T-helper 2 cell treated with Interferon-gamma antibody and Interleukin-4, amounts not matched to agents 5 μg/mL and 100 μg/mL, for 36 hours (primary cell): Measurements from ENCODE around the gene NADSYN1.

Experiments
- DNase-seq: peaks from one replicate; pipeline ENCODE4 v3.0.0; 2021; ENCODE audit warnings: low spot score
- H3K27ac Mint-ChIP-seq: one replicate; pipeline ENCODE4 v1.8.0; 2021; ENCODE audit warnings: mild to moderate bottlenecking, mixed read lengths
- H3K27me3 Mint-ChIP-seq: one replicate; pipeline ENCODE4 v1.8.0; 2021; ENCODE audit warnings: low read depth, mixed read lengths
- H3K36me3 Mint-ChIP-seq: one replicate; pipeline ENCODE4 v1.8.0; 2021; ENCODE audit warnings: low read depth, mixed read lengths
- H3K4me1 Mint-ChIP-seq: one replicate; pipeline ENCODE4 v1.8.0; 2021; ENCODE audit warnings: low read depth, mixed read lengths
- H3K4me3 Mint-ChIP-seq: one replicate; pipeline ENCODE4 v1.8.0; 2022; ENCODE audit warnings: mild to moderate bottlenecking, moderate library complexity, mixed read lengths
- H3K9me3 Mint-ChIP-seq: one replicate; pipeline ENCODE4 v1.8.0; 2021; ENCODE audit warnings: mixed read lengths

Gene NADSYN1

DNA sequence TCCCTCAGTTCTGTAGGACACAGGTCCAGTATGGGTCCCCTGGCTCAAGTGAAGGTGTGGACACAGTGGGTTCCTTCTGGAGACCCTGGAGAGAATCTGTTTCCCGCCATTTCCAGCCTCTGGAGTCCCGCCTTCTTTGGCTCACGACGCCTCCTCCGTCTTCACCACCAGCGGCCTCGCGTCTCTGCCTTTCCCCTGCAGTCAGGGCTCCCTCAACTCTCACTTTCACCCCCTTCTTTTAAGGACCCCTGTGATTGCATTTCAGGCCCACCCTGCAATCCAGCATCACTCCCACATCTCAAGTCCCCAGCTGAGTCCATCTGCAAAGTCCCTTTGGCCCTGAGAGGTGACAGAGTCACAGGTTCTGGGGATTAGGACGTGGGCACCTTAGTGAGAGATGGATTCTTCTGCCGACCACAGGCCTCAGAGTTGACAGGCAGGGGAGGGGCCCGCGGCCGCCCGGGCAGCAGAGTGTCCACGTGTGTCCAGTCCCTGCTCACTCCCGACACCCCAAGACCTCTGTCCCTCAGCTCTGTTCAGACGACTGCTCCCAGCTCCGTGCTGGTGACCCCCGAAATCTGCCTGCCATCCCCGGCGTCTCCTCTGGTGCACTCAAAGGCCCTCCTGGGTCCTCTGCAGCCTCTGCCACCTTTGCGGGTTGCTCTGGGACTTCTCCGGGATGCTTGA is 37.2 kb downstream of the NADSYN1 start:
- H3K27ac Mint-ChIP-seq: peak overlapping the region; percentile 13
- no peaks in the 10 kb centered on the region for H3K9me3 Mint-ChIP-seq
- H3K27me3 Mint-ChIP-seq: no peaks in the 10 kb centered on the region
- H3K4me3 Mint-ChIP-seq: no peak overlapping the region
- peaks cover 14% of the 10 kb centered on the region for H3K4me1 Mint-ChIP-seq
- no peak for DNase-seq
- H3K36me3 Mint-ChIP-seq: peaks cover 58% of the 10 kb centered on the region

DNA sequence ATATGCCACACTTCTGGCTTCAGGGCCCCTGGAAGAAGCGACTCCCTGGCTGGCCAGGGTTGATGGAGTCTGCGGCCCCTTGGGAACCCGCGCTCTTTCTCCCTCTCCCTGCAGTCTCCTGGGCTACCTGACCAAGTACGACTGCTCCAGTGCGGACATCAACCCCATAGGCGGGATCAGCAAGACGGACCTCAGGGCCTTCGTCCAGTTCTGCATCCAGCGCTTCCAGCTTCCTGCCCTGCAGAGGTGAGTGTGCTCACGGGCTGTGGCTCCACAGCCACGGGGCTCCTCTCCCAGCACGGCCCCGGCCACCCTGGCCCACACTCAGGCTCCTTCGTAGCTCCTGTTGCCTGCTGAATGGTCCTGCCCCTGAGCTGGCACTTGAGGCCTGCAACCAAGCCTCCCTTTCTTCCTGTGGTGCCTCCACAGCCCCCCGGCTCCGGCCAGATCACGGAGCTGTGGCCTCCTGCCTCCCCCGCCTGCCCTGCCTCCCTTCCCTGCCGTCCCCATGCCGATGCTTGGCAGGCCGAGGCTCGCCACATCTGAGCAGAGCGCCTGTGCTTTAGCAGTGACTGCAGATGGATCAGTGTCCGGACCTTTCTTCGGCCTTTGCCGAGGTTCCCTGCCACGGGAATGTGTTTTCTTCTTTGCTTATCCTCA is 37.9 kb downstream of the NADSYN1 start:
- Mint-ChIP-seq H3K27me3 (no peaks in the 10 kb centered on the region), H3K27ac (no peak overlapping the region), H3K36me3 (peaks cover 57% of the 10 kb centered on the region), H3K4me1 (peaks cover 14% of the 10 kb centered on the region), H3K4me3 (no peak overlapping the region), H3K9me3 (no peaks in the 10 kb centered on the region)
- DNase-seq: no peak

DNA sequence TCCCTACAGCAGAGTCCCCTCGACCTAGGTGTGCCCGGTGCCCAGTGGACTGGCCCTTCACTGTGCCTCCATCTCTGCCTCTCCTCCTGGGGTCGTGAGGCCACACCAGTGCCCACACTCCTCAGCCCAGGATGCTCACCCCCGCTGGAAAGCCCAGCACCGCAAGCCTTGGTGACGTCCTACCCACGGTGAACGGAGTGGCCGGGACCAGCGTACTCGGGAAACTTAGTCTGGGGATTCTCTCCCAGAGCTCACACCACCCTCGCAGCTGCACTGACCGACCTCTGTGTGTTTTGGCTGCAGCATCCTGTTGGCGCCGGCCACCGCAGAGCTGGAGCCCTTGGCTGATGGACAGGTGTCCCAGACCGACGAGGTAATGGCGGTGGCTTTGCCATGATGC is 38.5 kb downstream of the NADSYN1 start:
- no peak overlapping the region for H3K27ac Mint-ChIP-seq
- no peaks in the 10 kb centered on the region for H3K9me3 Mint-ChIP-seq
- no peak for DNase-seq
- no peaks in the 10 kb centered on the region for H3K27me3 Mint-ChIP-seq
- H3K4me3 Mint-ChIP-seq: no peak overlapping the region
- H3K4me1 Mint-ChIP-seq: peaks cover 14% of the 10 kb centered on the region
- H3K36me3 Mint-ChIP-seq: peaks cover 55% of the 10 kb centered on the region

DNA sequence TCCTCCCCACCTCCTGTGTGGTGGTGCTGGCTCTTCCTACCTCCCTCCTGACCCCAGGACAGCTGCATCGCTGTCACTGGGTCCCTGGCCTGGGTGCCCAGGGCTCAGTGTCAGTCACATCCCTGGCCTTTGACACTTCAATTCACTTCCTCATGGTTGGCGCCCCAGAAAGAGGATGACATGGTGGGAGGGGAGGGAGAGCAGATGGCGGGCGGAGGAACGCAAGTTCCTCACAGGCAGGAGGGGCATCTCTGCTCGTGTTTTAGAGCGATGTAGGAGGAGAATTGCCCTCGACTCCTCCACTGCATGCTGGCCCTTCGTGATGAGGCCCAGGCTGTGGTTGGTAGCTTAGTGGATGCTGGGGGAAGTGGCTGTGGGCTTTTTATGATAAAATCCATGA is 38.9 kb downstream of the NADSYN1 start:
- peaks cover 57% of the 10 kb centered on the region for H3K36me3 Mint-ChIP-seq
- no peak overlapping the region for H3K4me3 Mint-ChIP-seq
- H3K4me1 Mint-ChIP-seq: peaks cover 14% of the 10 kb centered on the region
- H3K27ac Mint-ChIP-seq: no peak overlapping the region
- DNase-seq: no peak
- no peaks in the 10 kb centered on the region for H3K9me3 Mint-ChIP-seq
- H3K27me3 Mint-ChIP-seq: no peaks in the 10 kb centered on the region

DNA sequence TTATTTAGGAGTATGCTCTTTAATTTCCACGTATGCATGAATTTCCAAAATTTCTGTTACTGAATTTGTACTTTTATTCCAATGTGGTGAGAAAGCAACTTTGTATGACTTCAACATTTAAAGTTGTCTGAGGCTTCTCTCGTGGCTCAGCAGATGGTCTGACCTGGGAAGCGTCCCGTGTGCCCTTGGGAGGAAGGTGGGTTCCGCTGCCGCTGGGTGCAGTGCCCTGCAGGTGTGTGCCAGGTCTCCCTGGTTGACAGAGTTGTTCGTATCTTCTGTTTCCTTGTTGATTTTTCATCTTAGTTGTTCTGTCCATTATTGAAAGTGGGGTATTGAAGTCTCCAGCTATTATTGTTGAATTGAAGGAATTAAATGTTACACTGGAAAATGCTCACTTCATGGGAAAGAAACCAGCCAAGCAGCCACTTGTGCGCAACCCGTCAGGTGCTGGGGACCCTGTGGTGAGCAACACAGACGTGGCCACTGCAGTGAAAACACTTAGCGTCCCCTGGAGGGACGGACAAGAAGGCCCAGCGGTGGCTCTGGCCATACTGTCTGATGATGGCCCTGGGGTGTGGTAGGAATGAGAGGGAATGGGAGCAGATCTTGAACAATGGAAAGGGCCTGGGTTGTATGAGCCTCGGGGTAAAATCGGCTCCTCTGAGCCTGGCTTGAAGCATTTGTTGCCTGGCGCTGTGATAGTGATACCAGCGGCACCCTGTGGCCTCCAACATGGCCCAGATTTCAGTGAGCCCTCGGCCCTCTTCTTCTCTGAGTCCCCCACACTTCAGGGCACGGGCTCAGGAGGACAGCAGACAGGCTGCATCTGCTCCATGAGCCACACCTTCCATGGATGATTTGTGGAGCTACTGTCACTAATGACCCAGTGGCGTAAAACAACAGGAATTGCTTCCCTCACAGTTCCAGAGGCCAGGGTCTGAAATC is 42.6 kb downstream of the NADSYN1 start:
- Mint-ChIP-seq H3K27ac (no peak overlapping the region), H3K9me3 (no peaks in the 10 kb centered on the region), H3K4me1 (peaks cover 6% of the 10 kb centered on the region), H3K36me3 (peaks cover 65% of the 10 kb centered on the region), H3K4me3 (no peak overlapping the region), H3K27me3 (no peaks in the 10 kb centered on the region)
- DNase-seq: no peak

DNA sequence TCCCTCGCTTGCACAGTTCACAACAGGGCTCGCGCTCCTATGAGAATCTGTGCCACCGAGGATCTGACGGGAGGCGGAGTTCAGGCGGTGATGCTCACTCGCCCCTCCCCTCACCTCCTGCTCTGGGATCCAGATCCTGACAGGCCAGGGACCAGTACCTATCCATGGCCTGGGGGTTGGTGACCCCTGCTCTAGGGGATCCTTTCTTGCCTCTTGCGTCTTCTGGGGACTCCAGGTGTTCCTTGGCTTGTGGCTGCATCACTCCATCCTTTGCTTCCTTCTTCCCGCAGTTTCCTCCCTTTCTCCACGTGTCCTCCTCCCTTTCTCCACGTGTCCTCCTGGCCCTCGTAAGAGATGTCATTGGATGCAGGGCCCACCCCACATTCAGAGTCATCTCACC is 43.4 kb downstream of the NADSYN1 start:
- Mint-ChIP-seq H3K4me3 (no peak overlapping the region), H3K27me3 (no peaks in the 10 kb centered on the region), H3K9me3 (no peaks in the 10 kb centered on the region), H3K27ac (no peak overlapping the region), H3K36me3 (peaks cover 66% of the 10 kb centered on the region), H3K4me1 (peaks cover 6% of the 10 kb centered on the region)
- no peak for DNase-seq

DNA sequence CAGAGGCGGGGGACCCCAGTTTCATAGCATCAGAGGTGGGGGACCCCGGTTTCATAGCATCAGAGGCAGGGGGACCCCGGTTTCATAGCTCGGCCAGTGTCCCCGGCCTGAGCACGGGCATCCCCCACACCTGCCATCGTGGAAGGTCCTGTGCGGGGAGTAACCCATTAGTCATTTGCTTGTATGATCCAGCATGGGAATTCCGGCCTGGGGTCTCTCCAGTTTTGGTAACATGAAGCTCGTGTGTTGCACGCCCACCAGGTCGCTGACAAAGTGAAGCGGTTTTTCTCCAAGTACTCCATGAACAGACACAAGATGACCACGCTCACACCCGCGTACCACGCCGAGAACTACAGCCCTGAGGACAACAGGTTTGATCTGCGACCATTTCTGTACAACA is 45.1 kb downstream of the NADSYN1 start:
- no peaks in the 10 kb centered on the region for H3K27me3 Mint-ChIP-seq
- H3K9me3 Mint-ChIP-seq: no peaks in the 10 kb centered on the region
- peaks cover 55% of the 10 kb centered on the region for H3K36me3 Mint-ChIP-seq
- H3K27ac Mint-ChIP-seq: no peak overlapping the region
- H3K4me3 Mint-ChIP-seq: no peak overlapping the region
- no peak for DNase-seq
- H3K4me1 Mint-ChIP-seq: peaks cover 6% of the 10 kb centered on the region

DNA sequence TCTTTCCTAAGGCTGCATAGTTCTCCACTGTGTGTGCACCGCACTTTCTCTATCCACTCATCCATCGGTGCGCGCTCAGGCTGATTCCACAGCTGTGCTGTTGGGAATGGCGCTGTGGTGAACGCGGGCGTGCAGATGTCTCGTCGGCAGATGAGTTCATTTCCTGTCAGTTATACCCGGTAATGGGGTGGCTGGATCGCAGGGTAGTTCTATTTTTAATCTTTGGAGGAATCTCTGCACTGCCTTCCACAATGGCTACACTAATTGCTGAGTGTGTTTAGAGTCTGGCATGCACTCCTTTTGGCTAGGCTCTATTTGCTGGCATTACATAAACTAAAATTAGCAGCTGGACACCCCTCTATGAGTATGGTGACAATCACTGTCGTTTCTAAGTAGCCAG is 46.1 kb downstream of the NADSYN1 start:
- DNase-seq: no peak
- Mint-ChIP-seq H3K4me3 (no peak overlapping the region), H3K27me3 (no peaks in the 10 kb centered on the region), H3K4me1 (peaks cover 6% of the 10 kb centered on the region), H3K36me3 (peaks cover 53% of the 10 kb centered on the region), H3K27ac (peak overlapping the region; percentile 71), H3K9me3 (no peaks in the 10 kb centered on the region)

DNA sequence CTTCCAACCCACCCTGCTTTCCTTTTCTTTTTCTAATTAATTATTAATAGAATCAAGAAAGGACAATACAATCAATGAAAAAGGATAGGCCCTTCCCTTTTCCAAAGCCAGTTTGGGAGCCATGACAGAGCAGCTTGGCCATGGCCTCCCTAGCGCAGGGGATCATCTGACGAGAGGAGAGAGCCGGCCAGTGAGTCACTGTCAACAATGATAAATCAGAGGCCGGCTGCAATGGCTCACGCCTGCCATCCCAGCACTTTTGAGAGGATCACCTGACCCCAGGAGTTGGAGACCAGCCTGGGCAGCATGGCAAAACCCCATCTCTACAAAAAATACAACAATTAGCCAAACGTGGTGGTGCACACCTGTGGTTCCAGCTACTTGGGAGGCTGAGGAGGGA is 46.5 kb downstream of the NADSYN1 start:
- Mint-ChIP-seq H3K4me1 (peaks cover 6% of the 10 kb centered on the region), H3K27ac (no peak overlapping the region), H3K27me3 (no peaks in the 10 kb centered on the region), H3K9me3 (no peaks in the 10 kb centered on the region), H3K36me3 (peaks cover 51% of the 10 kb centered on the region), H3K4me3 (no peak overlapping the region)
- no peak for DNase-seq

DNA sequence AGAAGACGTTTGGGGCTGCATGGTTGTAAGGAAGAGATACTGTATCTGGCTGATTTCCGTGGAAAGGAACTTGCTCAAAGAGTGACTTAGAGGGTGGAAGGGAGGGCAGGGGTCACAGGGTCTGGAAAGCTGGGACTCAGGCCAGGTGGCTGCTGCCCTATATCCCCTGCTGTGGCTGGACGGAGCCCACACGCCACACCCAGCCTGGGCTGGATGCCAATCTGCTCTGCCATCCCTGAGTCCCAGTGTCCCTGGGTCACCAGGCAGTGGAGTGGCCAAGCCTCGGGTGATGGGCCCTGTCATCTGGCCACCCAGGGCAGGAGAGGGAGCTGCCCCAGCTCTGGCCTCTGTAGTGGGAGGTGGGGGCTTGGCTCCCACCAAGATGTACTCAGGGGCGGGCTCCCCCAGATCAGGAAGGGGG is 47.6 kb downstream of the NADSYN1 start:
- peaks cover 45% of the 10 kb centered on the region for H3K36me3 Mint-ChIP-seq
- H3K4me3 Mint-ChIP-seq: no peak overlapping the region
- peaks cover 6% of the 10 kb centered on the region for H3K4me1 Mint-ChIP-seq
- no peaks in the 10 kb centered on the region for H3K27me3 Mint-ChIP-seq
- no peaks in the 10 kb centered on the region for H3K9me3 Mint-ChIP-seq
- no peak overlapping the region for H3K27ac Mint-ChIP-seq
- DNase-seq: no peak

DNA sequence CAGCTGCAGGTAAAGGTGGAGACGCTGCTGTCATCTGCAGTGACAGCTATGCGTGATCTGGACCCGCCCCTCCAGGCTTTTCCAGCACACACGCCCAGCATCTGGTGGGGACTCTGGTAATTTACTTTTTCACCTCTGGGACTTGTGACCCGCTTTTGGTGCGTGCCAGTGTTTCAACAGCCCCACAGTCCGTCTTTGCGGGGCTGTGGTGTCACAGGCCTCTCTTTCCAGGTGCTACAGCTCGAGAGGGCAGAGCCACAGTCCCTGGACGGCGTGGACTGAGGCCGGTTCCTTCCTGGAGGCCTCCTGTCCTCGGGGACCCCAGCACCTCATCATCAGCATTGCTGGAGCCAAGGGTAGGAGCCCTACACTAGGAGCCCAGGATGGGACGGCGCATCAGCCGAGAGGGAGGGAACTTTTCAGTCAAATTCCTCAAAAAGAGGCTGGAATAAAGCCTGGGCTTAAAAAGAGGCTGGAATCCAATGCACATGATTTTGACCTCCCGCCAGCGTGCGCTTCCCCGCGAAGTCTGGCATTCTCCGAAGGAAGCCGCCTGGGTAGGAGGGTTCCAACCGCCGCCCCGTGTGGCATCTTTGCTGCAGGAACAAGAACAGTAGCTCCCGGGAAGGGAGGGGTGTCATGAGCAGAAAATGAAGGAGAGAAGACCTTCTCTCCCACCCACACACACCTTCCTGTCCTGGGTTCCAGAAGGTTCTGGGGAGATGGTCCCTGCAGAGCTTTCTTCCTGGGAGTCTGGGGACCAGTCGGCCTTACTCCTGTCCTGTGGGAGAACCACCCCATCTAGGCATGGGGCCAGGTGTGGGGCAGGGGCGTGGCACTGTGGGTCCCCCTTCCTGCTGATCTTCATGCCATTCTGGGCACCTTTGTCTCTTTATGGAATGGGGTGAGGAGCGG is 48.3 kb downstream of the NADSYN1 start:
- no peaks in the 10 kb centered on the region for H3K9me3 Mint-ChIP-seq
- H3K36me3 Mint-ChIP-seq: peaks cover 47% of the 10 kb centered on the region
- no peaks in the 10 kb centered on the region for H3K27me3 Mint-ChIP-seq
- H3K4me1 Mint-ChIP-seq: peaks cover 6% of the 10 kb centered on the region
- no peak overlapping the region for H3K4me3 Mint-ChIP-seq
- DNase-seq: no peak
- no peak overlapping the region for H3K27ac Mint-ChIP-seq

DNA sequence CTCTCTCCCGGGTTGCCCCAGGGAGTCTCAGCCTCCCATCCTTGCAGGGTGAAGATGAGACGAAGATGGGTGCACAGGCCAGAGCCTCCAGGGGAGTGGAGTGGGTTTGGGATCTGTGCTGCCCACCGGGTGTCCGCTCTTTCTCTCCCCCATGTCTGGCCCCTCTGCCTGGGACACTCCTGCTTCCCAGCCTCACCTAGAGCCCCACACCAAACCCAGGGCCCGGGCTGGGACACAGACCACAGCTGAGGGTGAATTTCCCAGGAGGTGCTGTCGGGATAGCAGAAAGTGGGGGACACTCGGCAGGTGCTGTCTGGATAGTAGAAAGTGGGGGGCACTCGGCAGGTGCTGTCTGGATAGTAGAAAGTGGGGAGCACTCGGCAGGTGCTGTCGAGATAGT is 49.0 kb downstream of the NADSYN1 start:
- peaks cover 6% of the 10 kb centered on the region for H3K4me1 Mint-ChIP-seq
- H3K4me3 Mint-ChIP-seq: no peak overlapping the region
- H3K36me3 Mint-ChIP-seq: peaks cover 45% of the 10 kb centered on the region
- DNase-seq: no peak
- no peak overlapping the region for H3K27ac Mint-ChIP-seq
- H3K27me3 Mint-ChIP-seq: no peaks in the 10 kb centered on the region
- no peaks in the 10 kb centered on the region for H3K9me3 Mint-ChIP-seq

DNA sequence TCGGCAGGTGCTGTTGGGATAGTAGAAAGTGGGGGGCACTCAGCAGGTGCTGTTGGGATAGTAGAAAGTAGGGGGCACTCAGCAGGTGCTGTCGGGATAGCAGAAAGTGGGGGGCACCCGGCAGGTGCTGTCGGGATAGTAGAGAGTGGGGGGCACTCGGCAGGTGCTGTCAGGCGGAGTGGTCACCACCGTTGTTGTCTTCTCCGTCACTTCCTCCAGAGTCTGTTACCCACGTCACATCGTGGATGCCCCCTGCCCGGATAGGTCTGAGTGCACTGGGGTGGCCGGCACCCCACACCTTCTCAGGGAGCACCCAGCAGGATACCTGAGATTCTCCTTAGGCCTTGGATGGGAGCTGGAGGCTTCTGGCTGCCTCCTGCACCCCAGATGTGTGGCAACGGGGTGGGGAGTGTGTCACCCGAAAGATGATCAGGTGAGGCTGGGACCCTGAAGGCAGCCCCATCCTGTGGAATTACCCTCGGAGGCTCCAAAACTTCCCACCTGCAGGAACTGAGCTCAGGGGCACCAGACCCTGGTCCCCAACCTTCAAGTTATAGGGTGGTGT is 50.0 kb downstream of the NADSYN1 start:
- Mint-ChIP-seq H3K27ac (no peak overlapping the region), H3K4me3 (no peak overlapping the region), H3K36me3 (peaks cover 41% of the 10 kb centered on the region), H3K9me3 (no peaks in the 10 kb centered on the region), H3K4me1 (peaks cover 6% of the 10 kb centered on the region), H3K27me3 (no peaks in the 10 kb centered on the region)
- no peak for DNase-seq
